Measurements from ENCODE around the gene FAM168B.

FAM168B gene

DNA sequence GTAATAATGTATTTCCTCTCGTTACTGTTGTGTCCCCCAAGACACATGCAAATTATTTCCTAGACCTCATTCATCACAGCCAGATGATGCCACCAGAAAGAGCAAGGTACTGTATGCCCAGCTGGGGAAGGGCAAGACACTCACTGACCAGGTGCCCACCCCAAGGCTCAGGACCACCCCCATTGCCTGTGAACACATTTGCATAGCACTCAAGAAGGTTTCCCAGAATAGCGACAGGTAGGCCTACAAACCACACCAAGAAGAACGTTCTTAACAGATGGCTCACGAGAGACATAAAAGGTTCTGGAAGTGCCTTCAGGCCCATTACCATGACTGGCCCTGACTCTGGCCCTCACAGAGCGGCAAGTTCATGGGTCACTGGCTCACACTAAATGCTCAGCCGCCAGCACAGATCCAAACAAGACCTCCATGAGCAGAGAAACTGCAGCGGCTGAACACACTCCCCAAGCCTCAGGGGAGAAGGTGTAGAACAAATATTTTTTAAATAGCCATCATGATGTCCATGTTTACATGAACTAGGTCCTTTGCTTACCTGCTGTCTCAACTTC is 44.0 kb downstream of the FAM168B start:
- Histone ChIP-seq H3K4me3 (ENCODE audit: low read length) (no peak overlapping the region), H3K27me3 (ENCODE audit: control insufficient read depth, insufficient read depth, low read length) (no peaks in the 10 kb centered on the region), H3K36me3 (ENCODE audit: insufficient read depth, low read length) (peaks cover 59% of the 10 kb centered on the region), H3K4me1 (ENCODE audit: control insufficient read depth, insufficient read depth, low read length) (no peaks in the 10 kb centered on the region), H3K4me2 (ENCODE audit: low read length) (no peak overlapping the region), H3K9me3 (replicated peaks; ENCODE audit: low read length) (no peaks in the 10 kb centered on the region), H3K9ac (ENCODE audit: low read depth, low read length) (no peak overlapping the region)

DNA sequence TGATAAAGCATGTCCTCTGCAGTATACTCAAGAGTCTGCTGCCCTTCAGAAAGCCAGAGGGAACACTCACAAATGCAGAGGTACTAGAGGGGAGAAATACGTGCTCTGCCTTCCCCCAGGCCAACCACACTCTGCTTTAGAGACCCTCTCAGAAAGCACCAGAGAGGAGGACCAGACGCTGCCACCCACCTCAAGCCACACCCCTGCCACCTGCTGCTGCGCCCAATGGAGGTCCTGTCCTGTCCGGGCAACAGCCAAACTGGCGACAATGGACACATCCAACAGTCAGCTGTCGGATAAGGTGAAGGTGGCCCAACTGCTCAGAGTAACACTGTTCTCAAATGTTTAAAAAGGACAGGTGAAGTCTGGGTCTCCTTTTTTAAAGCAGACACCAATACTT is 44.6 kb downstream of the FAM168B start:
- Histone ChIP-seq H3K4me2 (ENCODE audit: low read length) (no peak overlapping the region), H3K27me3 (ENCODE audit: control insufficient read depth, insufficient read depth, low read length) (no peaks in the 10 kb centered on the region), H3K4me3 (ENCODE audit: low read length) (no peak overlapping the region), H3K4me1 (ENCODE audit: control insufficient read depth, insufficient read depth, low read length) (no peaks in the 10 kb centered on the region), H3K9ac (ENCODE audit: low read depth, low read length) (no peak overlapping the region), H3K9me3 (replicated peaks; ENCODE audit: low read length) (no peaks in the 10 kb centered on the region), H3K36me3 (ENCODE audit: insufficient read depth, low read length) (peaks cover 56% of the 10 kb centered on the region)

DNA sequence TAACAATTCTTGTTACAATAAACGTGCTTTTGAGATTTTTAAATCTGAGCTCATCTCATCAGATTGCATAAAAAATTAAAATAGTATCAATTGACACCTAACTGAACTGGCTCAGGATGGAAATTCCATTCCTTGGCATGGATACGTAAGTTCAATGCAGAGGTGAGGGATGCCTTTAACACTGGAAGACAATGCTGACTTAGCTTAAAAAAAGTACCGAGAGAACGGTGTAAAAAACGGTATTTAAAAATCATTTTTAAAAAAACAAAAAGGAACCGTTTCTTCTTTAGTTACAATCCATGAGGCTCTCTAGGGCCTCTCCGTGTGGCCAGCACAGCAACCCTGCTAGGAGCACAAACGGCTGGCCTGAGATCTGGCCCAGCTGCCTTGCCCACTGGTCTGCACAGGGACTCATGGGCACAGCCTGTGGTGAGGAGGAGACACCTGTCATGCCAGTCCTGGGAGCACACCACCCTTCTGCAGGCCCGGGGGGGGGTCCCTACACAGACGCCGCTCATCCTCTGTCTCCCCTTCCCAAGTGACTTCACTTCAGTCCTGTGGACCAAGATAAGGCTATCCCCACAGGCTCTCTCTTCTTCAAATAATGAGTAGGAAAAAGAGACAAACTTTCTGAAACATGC is 45.2 kb downstream of the FAM168B start:
- Histone ChIP-seq H3K9ac (ENCODE audit: low read depth, low read length) (no peak overlapping the region), H3K4me1 (ENCODE audit: control insufficient read depth, insufficient read depth, low read length) (no peaks in the 10 kb centered on the region), H3K36me3 (ENCODE audit: insufficient read depth, low read length) (peaks cover 50% of the 10 kb centered on the region), H3K27me3 (ENCODE audit: control insufficient read depth, insufficient read depth, low read length) (no peaks in the 10 kb centered on the region), H3K9me3 (replicated peaks; ENCODE audit: low read length) (no peaks in the 10 kb centered on the region), H3K4me2 (ENCODE audit: low read length) (no peak overlapping the region), H3K4me3 (ENCODE audit: low read length) (no peak overlapping the region)

DNA sequence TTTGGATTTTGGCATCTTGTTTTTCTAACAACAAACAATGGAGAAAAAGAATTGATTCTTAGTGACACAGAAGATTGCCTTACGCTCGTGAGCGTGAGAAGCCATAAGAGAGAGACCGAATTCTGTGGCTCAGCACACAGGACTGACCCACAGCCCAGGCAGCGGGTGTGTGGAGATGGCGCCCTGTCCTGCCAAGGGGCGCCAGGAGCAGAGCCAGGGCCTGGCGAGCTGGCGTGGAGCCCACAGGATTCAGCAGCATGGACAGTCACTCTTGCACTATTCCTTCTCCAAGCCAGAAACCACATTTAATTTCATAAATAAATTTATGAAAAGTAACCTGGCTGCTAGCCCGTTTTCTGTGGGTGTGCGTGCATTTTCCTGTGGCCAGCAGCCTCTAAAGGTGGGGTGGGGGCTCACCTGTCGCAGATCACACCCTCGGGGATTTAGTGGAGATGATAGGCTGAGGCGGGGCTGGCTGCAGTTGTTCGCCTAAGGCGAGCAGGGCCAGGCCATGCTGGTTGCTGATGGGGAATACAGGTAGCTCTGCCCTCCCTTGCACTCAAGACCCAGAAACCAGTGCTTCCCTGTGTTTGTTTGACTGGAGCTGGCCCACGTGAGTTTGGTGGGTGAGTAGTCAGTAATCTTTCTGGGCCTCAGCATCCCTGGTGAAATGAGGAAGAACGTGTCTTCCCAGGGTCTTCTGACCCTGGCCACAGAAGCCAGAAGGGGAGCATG is 46.2 kb downstream of the FAM168B start:
- H3K27me3 ChIP-seq (ENCODE audit: control insufficient read depth, insufficient read depth, low read length): no peaks in the 10 kb centered on the region
- H3K9ac ChIP-seq (ENCODE audit: low read depth, low read length): no peak overlapping the region
- no peak overlapping the region for H3K4me2 ChIP-seq (ENCODE audit: low read length)
- H3K4me3 ChIP-seq (ENCODE audit: low read length): no peak overlapping the region
- H3K36me3 ChIP-seq (ENCODE audit: insufficient read depth, low read length): peaks cover 41% of the 10 kb centered on the region
- H3K4me1 ChIP-seq (ENCODE audit: control insufficient read depth, insufficient read depth, low read length): no peaks in the 10 kb centered on the region
- H3K9me3 ChIP-seq (replicated peaks; ENCODE audit: low read length): no peaks in the 10 kb centered on the region

DNA sequence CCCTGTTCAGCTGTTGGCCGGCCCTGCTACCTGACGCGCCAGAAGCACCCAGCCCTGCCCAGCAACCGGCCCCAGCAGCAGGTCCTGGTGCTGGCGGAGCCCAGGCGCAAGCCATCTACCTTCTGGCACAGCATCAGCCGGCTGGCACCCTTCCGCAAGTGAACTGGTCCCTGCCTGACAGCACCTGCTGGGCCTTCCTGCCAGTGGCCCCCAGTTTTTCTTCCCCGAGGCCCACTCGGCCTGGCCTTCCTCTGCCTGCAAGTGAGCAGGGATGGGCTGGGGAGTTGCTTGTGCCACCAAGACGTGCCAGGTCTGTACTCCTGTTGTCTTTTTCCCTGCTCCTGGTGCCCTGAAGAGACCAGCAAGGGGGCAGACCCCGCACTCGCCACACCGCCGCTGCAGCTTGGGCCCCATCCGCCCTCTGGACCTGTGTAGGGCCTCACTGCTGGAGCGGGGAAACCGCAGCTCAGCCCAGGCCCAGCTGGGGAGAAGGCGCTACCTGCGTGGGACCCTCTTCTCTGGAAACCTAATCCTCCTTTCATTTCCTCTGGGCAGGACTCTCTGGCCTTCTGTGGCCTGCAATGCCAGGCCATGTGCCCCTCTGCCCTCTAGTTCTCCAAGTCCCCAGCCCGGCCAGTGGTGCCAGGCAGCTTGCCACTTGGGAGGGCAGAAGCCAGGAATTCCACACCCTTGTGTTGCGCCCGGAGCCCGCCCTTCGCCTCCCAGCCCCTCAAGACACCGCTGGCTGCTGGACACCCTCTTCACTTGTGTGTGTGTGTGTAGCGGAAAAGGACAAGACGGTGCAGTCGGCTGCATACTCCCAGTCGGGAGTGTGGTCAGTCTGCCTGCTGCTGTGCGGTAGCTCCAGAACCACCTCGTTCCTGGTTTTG is 47.0 kb downstream of the FAM168B start:
- Histone ChIP-seq H3K4me2 (ENCODE audit: low read length) (no peak overlapping the region), H3K36me3 (ENCODE audit: insufficient read depth, low read length) (peaks cover 33% of the 10 kb centered on the region), H3K4me1 (ENCODE audit: control insufficient read depth, insufficient read depth, low read length) (no peaks in the 10 kb centered on the region), H3K9ac (ENCODE audit: low read depth, low read length) (no peak overlapping the region), H3K9me3 (replicated peaks; ENCODE audit: low read length) (no peaks in the 10 kb centered on the region), H3K27me3 (ENCODE audit: control insufficient read depth, insufficient read depth, low read length) (no peaks in the 10 kb centered on the region), H3K4me3 (ENCODE audit: low read length) (no peak overlapping the region)

DNA sequence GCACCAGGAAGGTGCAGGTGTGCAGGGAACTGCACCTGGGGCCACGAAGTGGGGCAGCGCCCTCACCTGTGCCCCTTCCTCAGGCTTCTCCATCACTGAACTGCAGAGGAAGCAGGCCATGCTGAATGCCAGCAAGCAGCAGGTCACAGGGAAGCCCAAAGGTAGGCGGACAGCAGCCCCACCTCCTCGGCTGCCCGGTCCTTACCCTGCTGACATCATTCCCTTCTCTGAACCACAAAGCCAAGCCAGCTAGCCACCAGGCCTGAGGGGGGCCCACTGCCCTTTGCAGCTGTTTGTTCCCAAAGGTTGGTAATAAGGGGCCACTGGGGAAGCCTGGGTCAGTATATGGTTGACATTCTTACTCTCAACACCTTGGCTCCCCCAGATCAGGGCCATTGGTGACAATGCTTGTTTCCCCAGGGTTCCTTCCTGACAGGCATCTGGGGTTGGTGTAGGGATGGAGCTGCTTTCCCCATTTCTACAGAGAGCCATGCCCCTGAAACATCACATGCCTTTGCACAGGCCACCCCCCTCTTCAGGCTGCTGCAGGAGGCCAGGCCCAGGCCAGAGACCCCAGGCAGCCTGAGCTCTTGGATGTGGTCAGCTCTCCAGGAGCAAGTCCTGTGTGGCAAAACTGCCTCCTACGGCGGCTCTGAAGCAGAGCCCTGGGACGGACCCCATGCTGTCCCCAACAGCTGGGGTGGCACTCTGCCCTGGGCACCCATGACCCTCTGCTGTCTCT is 47.8 kb downstream of the FAM168B start:
- Histone ChIP-seq H3K9me3 (replicated peaks; ENCODE audit: low read length) (no peaks in the 10 kb centered on the region), H3K9ac (ENCODE audit: low read depth, low read length) (no peak overlapping the region), H3K4me3 (ENCODE audit: low read length) (no peak overlapping the region), H3K4me1 (ENCODE audit: control insufficient read depth, insufficient read depth, low read length) (no peaks in the 10 kb centered on the region), H3K27me3 (ENCODE audit: control insufficient read depth, insufficient read depth, low read length) (no peaks in the 10 kb centered on the region), H3K36me3 (ENCODE audit: insufficient read depth, low read length) (peaks cover 33% of the 10 kb centered on the region), H3K4me2 (ENCODE audit: low read length) (no peak overlapping the region)

DNA sequence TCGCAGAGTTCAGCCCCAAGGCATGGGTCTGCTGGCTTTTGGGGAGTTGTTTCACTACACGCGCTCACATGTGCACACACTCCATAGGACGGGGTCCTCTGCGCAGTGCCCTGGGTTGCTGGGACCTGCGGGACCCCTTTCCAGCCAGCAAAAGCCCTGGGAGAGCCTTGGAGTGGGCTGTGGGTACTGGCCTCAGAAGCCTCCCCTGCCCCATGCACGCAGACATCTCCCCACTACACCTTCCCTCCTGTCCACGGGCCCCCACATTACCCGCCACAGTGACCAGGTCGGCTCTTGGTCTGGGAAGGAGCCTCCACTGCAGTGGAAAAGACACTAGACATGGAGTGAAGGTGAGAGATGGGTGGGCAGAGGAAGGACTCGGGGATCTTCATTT is 48.5 kb downstream of the FAM168B start:
- H3K9me3 ChIP-seq (replicated peaks; ENCODE audit: low read length): no peaks in the 10 kb centered on the region
- no peaks in the 10 kb centered on the region for H3K4me1 ChIP-seq (ENCODE audit: control insufficient read depth, insufficient read depth, low read length)
- no peak overlapping the region for H3K4me3 ChIP-seq (ENCODE audit: low read length)
- H3K27me3 ChIP-seq (ENCODE audit: control insufficient read depth, insufficient read depth, low read length): no peaks in the 10 kb centered on the region
- H3K9ac ChIP-seq (ENCODE audit: low read depth, low read length): no peak overlapping the region
- H3K36me3 ChIP-seq (ENCODE audit: insufficient read depth, low read length): peaks cover 27% of the 10 kb centered on the region
- no peak overlapping the region for H3K4me2 ChIP-seq (ENCODE audit: low read length)

DNA sequence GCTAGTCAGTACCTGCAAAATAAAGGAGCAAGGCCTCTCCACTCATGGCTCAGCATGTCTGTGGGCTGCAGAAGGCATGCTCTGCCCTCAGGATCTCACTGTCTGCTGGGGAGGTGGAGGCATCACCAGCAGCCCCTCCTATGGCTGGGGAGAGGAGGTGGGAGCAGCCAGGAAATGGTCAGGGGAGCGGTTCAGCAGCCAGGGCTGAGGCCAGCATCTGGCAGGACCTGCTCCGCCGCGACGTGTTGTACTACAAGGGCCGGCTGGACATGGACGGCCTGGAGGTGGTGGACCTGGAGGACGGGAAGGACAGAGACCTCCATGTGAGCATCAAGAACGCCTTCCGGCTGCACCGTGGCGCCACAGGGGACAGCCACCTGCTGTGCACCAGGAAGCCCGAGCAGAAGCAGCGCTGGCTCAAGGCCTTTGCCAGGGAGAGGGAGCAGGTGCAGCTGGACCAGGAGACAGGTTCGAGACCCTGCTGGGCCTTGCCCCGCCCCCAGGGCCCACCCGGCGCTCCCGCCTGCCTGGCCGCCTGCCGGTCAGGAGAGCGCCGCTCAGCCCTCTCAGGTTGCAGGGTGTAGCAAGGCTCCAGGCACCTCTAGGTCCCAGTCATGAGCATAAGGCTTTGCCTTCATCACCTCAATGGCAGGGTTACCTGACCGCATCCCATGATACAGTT is 49.0 kb downstream of the FAM168B start:
- Histone ChIP-seq H3K4me2 (ENCODE audit: low read length) (no peak overlapping the region), H3K27me3 (ENCODE audit: control insufficient read depth, insufficient read depth, low read length) (no peaks in the 10 kb centered on the region), H3K4me1 (ENCODE audit: control insufficient read depth, insufficient read depth, low read length) (no peaks in the 10 kb centered on the region), H3K4me3 (ENCODE audit: low read length) (no peak overlapping the region), H3K36me3 (ENCODE audit: insufficient read depth, low read length) (peaks cover 22% of the 10 kb centered on the region), H3K9ac (ENCODE audit: low read depth, low read length) (no peak overlapping the region), H3K9me3 (replicated peaks; ENCODE audit: low read length) (no peaks in the 10 kb centered on the region)

DNA sequence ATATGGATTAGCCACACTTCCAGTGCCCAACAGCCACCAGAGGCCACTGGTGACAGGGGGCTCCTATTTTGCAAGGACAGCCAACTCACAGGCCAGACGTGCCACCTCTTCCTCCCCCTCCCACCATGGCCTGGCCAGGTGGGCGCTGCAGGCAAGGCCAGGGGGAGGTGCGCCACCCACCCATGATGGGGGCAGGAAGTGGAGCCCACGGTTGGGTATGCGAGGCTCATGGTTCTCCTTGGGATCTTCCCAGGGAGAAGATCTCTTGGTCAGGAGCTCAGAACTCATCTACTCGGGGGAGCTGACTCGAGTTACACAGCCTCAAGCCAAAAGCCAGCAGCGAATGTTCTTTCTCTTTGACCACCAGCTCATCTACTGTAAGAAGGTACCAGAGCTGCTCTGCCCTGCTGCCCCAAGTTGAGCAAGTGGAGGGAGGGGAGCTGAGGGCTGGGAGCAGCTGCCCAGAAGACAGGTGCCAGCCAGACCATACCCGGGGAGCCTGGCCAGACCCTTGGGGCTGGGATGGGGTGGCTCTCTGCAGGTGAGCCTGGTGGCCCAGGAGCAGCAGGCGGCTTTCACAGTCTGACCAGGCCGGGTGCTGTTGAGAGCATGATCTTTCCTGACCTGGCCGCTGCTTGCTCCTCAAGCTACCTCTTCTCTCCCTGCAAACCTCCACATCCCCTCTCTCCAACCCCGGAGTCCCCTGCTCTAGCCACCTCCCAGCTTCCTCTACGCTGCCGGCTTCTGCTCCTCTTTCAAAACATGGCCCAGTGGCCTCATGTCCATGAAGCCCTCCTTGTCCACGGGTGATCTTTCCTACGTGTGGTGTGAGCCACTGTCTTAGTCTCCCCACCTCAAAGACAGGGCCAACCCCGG is 49.8 kb downstream of the FAM168B start:
- no peaks in the 10 kb centered on the region for H3K27me3 ChIP-seq (ENCODE audit: control insufficient read depth, insufficient read depth, low read length)
- peaks cover 15% of the 10 kb centered on the region for H3K36me3 ChIP-seq (ENCODE audit: insufficient read depth, low read length)
- H3K9ac ChIP-seq (ENCODE audit: low read depth, low read length): no peak overlapping the region

More for the DNA sequence above, 49.8 kb downstream of the FAM168B start:
- Histone ChIP-seq H3K9me3 (replicated peaks; ENCODE audit: low read length) (no peaks in the 10 kb centered on the region), H3K4me2 (ENCODE audit: low read length) (no peak overlapping the region), H3K4me1 (ENCODE audit: control insufficient read depth, insufficient read depth, low read length) (no peaks in the 10 kb centered on the region), H3K4me3 (ENCODE audit: low read length) (no peak overlapping the region)

Data from skeletal muscle satellite cell (primary cell).